B cell (primary cell): ENCODE data around the gene PRDM9. TPM values are rescaled to one million over a fixed set of nuclear protein-coding genes. Genes with fewer than 3 reads are reported as not detected.

Experiments
- ATAC-seq: fragments of 200-7000 bp; cut with Tn5 transposase; one replicate; pipeline ENCODE4 v1.10.0; 2021; ENCODE audit warnings: low read depth, mild to moderate bottlenecking, moderate number of reproducible peaks, moderate library complexity
- CTCF ChIA-PET: fragments of 350-600 bp; sonication (Branson Sonifier 250); formaldehyde crosslinking; loops from one replicate; lab custom pipeline; 2021; ENCODE audit warnings: antibody characterized with exemption, inconsistent platforms; lab: Charles Lee
- POLR2A ChIA-PET: fragments of 350-600 bp; sonication (Branson Sonifier 250); formaldehyde crosslinking; loops from one replicate; lab custom pipeline; 2021; ENCODE audit warnings: antibody characterized with exemption; lab: Charles Lee
- DNase-seq: peaks from one replicate; pipeline ENCODE4 v3.0.0; 2013
- H2AFZ ChIP-seq: 2 replicates; pipeline ENCODE4 v1.6.1; 2012; ENCODE audit warnings: mild to moderate bottlenecking, low read depth, low read length; ENCODE audit not compliant: insufficient read depth, poor library complexity, severe bottlenecking
- H3K27ac ChIP-seq, 2 donors: 1 replicate in 1 of 2; 2 replicates in 1 of 2; pipeline ENCODE4 v1.5.1; 2012 to 2013; ENCODE audit warnings: low read length in 2 of 2, mild to moderate bottlenecking in 2 of 2, moderate library complexity in 1 of 2
- H3K27me3 ChIP-seq, 4 experiments: fragments of 200-600 bp in 1 of 4; sonication (generic) in 1 of 4; replicated peaks in 1 of 4; 1 replicate in 2 of 4; 2 replicates in 2 of 4; pipeline versions ENCODE4 v1.6.1 to v1.7.0; 2013 to 2016; ENCODE audit warnings: low read length in 3 of 4, mild to moderate bottlenecking in 2 of 4, mixed read lengths in 1 of 4, moderate library complexity in 1 of 4; ENCODE audit not compliant: insufficient read depth in 4 of 4, control insufficient read depth in 3 of 4; ENCODE audit errors: control extremely low read depth in 1 of 4
- H3K36me3 ChIP-seq, 2 experiments: replicated peaks in 1 of 2; 1 replicate in 1 of 2; 2 replicates in 1 of 2; pipeline versions ENCODE4 v1.6.1 to v1.7.1; 2013; ENCODE audit warnings: low read length in 1 of 2; ENCODE audit not compliant: insufficient read depth in 2 of 2, control insufficient read depth in 1 of 2; ENCODE audit errors: control extremely low read depth in 1 of 2, extremely low read depth in 1 of 2
- H3K4me1 ChIP-seq, 2 donors: fragments of 200-600 bp in 1 of 2; sonication (generic) in 1 of 2; 1 replicate in 1 of 2; 2 replicates in 1 of 2; pipeline versions ENCODE4 v1.5.1 to v1.6.1; 2013 to 2017; ENCODE audit warnings: low read length in 2 of 2; ENCODE audit not compliant: control insufficient read depth in 2 of 2, insufficient read depth in 2 of 2
- H3K4me2 ChIP-seq: replicated peaks from 2 replicates; pipeline ENCODE3; 2012; ENCODE audit warnings: mild to moderate bottlenecking, low read depth, low read length; ENCODE audit not compliant: poor library complexity, severe bottlenecking
- H3K4me3 ChIP-seq, 5 experiments: fragments of 200-600 bp in 1 of 5; sonication (generic) in 1 of 5; 1 replicate in 3 of 5; 2 replicates in 2 of 5; pipeline versions ENCODE4 v1.5.1 to v1.7.0; 2011 to 2016; ENCODE audit warnings: low read length in 4 of 5, mild to moderate bottlenecking in 4 of 5, low read depth in 2 of 5, control low read depth in 1 of 5, moderate library complexity in 1 of 5; ENCODE audit not compliant: insufficient read depth in 1 of 5; ENCODE audit errors: control extremely low read depth in 1 of 5, extremely low read depth in 1 of 5
- H3K79me2 ChIP-seq: fragments of 200-600 bp; sonication (generic); one replicate; pipeline ENCODE4 v1.6.0; 2016; ENCODE audit warnings: low read length; ENCODE audit not compliant: control insufficient read depth, insufficient read depth
- H3K9ac ChIP-seq: fragments of 200-600 bp; sonication (generic); 2 replicates; pipeline ENCODE4 v1.6.1; 2017; ENCODE audit warnings: mild to moderate bottlenecking, low read length, moderate library complexity
- H3K9me3 ChIP-seq, 3 donors: one replicate each; pipeline versions ENCODE4 v1.6.1 to v1.7.1; 2013; ENCODE audit warnings: low read length in 2 of 3; ENCODE audit not compliant: control insufficient read depth in 2 of 3, insufficient read depth in 1 of 3; ENCODE audit errors: control extremely low read depth in 1 of 3
- H4K20me1 ChIP-seq: 2 replicates; pipeline ENCODE4 v1.6.0; 2012; ENCODE audit warnings: mild to moderate bottlenecking, low read length; ENCODE audit not compliant: insufficient read depth, control insufficient read depth, poor library complexity, severe bottlenecking
- H3K27ac Mint-ChIP-seq: one replicate; pipeline ENCODE4 v1.8.0; 2021; ENCODE audit warnings: mixed read lengths
- H3K27me3 Mint-ChIP-seq: one replicate; pipeline ENCODE4 v1.8.0; 2021; ENCODE audit warnings: mixed read lengths
- H3K4me1 Mint-ChIP-seq: one replicate; pipeline ENCODE4 v1.8.0; 2021; ENCODE audit warnings: mixed read lengths
- H3K4me3 Mint-ChIP-seq: one replicate; pipeline ENCODE4 v1.8.0; 2021; ENCODE audit warnings: mixed read lengths
- H3K9me3 Mint-ChIP-seq: one replicate; pipeline ENCODE4 v1.8.0; 2022; ENCODE audit warnings: mixed read lengths; ENCODE audit not compliant: insufficient read depth
- EZH2 ChIP-seq: IDR thresholded peaks from 2 replicates; pipeline ENCODE4 v1.6.1; 2012; ENCODE audit warnings: borderline replicate concordance, low read depth, mild to moderate bottlenecking, moderate library complexity, low read length; ENCODE audit not compliant: insufficient read depth, poor library complexity, severe bottlenecking
- WGBS: methylation state at CpG from one replicate; pipeline ENCODE4 v1.1.5; 2013; ENCODE audit warnings: missing lambda C conversion rate; ENCODE audit not compliant: insufficient coverage; 5-methylcytosine and 5-hydroxymethylcytosine counted together
- intact Hi-C: fragments of 100-400 bp; cut with micrococcal nuclease; formaldehyde crosslinking; loops from one replicate; pipeline ENCODE4 v1.10.0; 2022
- polyA plus RNA-seq: library from polyadenylated mRNA; depleted of rRNA; stranded (reverse); fragments of >200 nt; gene quantifications from 2 replicates; pipeline ENCODE4 v1.2.3, GENCODE V29; 2012
- total RNA-seq, 2 donors: library from RNA; stranded (reverse); fragments of 120-200 nt in 1 of 2; gene quantifications; 1 replicate in 1 of 2; 2 replicates in 1 of 2; pipeline versions ENCODE4 v1.2.3 to v1.2.4, GENCODE V29; 2013 to 2022
- TF ChIP-seq, protein P1 (sequence below): fragments of 200-600 bp; IDR thresholded peaks from one replicate; pipeline ENCODE4 v1.8.0; 2022; ENCODE audit warnings: antibody characterized with exemption, mild to moderate bottlenecking

The PRDM9 gene
- total and polyA plus RNA-seq, 2 donors (not counting 1 experiment from before 2014, with no cell fraction given): not detected

DNA sequence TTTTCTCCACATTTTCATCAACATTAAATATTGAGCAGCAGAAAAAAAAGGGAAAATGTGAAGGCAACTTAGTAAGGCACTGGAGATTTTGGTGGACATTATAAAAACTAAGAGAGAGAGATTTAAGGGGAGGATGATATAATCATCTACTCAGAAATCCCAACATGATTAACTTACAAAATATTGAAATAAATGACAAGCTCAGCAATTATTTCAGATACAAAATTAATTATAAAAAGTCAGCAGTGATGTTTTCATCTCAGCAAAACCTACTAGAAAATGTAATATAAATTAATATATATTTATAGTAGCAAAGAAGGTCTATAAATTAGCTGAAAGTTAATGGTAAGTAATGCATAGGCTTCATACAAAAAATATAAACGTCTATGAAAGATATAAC, 30.8 kb upstream of the PRDM9 start:
- Histone ChIP-seq H3K27ac (no peak overlapping the region), H3K79me2 (no peaks in the 10 kb centered on the region), H3K4me2 (no peak overlapping the region), H3K9ac (no peak overlapping the region), H3K4me3 (no peak overlapping the region), H3K27me3 (no peaks in the 10 kb centered on the region), H3K4me1 (no peaks in the 10 kb centered on the region), H3K9me3 (no peaks in the 10 kb centered on the region), H4K20me1 (no peaks in the 10 kb centered on the region), H3K36me3 (no peaks in the 10 kb centered on the region), H2AFZ (no peak overlapping the region)
- Mint-ChIP-seq H3K4me1 (no peaks in the 10 kb centered on the region), H3K4me3 (no peak overlapping the region), H3K27ac (no peak overlapping the region), H3K27me3 (no peaks in the 10 kb centered on the region), H3K9me3 (peaks cover 2% of the 10 kb centered on the region)
- TF ChIP-seq EZH2: no peak
- TF ChIP-seq, protein P1, sequence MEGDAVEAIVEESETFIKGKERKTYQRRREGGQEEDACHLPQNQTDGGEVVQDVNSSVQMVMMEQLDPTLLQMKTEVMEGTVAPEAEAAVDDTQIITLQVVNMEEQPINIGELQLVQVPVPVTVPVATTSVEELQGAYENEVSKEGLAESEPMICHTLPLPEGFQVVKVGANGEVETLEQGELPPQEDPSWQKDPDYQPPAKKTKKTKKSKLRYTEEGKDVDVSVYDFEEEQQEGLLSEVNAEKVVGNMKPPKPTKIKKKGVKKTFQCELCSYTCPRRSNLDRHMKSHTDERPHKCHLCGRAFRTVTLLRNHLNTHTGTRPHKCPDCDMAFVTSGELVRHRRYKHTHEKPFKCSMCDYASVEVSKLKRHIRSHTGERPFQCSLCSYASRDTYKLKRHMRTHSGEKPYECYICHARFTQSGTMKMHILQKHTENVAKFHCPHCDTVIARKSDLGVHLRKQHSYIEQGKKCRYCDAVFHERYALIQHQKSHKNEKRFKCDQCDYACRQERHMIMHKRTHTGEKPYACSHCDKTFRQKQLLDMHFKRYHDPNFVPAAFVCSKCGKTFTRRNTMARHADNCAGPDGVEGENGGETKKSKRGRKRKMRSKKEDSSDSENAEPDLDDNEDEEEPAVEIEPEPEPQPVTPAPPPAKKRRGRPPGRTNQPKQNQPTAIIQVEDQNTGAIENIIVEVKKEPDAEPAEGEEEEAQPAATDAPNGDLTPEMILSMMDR: no peak
- DNase-seq: no peak
- ATAC-seq: no peak
- CTCF ChIA-PET: no interaction called here
- WGBS: no CpG with 5 or more reads among the region's 1 CpG
- POLR2A ChIA-PET: no interaction called here
- intact Hi-C loops: no loop called here

DNA sequence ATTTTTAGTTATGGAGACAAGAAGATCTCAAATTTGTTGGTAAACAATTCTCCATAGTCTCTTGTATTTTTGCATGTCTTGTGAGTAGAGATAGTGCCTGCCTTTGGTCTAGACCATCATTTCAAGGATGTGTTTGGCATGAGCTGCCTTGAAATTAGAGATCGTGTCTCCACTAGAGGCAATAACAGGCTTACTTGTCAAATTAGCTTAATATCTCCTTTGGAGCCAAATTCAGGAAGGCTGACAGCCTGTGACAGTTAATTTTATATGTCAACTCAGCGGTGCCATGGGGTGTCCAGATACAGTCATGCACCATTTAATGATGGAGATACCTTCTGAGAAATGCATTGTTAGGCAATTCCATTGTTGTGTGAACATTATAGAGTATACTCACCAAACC, 24.8 kb upstream of the PRDM9 start:
- 80% methylated on average over 1 of the region's 2 CpGs for WGBS
- no peak overlapping the region for H3K27ac ChIP-seq
- no peak overlapping the region for H3K4me3 ChIP-seq
- no peak for DNase-seq
- no peak overlapping the region for H3K4me2 ChIP-seq
- peaks cover 0 to 4% (median 3%) of the 10 kb centered on the region in 3 donors for H3K9me3 ChIP-seq
- ChIA-PET CTCF (no interaction called here), POLR2A (no interaction called here)
- H3K79me2 ChIP-seq: no peaks in the 10 kb centered on the region
- no peak for ATAC-seq
- Mint-ChIP-seq H3K27me3 (no peaks in the 10 kb centered on the region), H3K27ac (no peak overlapping the region), H3K9me3 (no peaks in the 10 kb centered on the region), H3K4me3 (no peak overlapping the region), H3K4me1 (no peaks in the 10 kb centered on the region)
- intact Hi-C loops: no loop called here
- no peaks in the 10 kb centered on the region for H3K27me3 ChIP-seq
- no peaks in the 10 kb centered on the region for H3K4me1 ChIP-seq
- no peak overlapping the region for H3K9ac ChIP-seq
- H4K20me1 ChIP-seq: no peaks in the 10 kb centered on the region
- TF ChIP-seq, protein P1: no peak
- no peak for TF ChIP-seq EZH2
- H3K36me3 ChIP-seq: no peaks in the 10 kb centered on the region
- H2AFZ ChIP-seq: no peak overlapping the region
